GM12878 (cell line): ENCODE results near the gene SEMA5A. TPM values are rescaled to one million over a fixed set of nuclear protein-coding genes. Genes with fewer than 3 reads are reported as not detected.

Experiments used
- ATAC-seq: fragments of 200-7000 bp; cut with Tn5 transposase; 3 replicates; pipeline ENCODE4 v1.9.1; 2020; ENCODE audit warnings: mild to moderate bottlenecking, moderate library complexity
- BruUV-seq: library from RNA; stranded (reverse); fragments of 400-500 nt; replicated peaks from 2 replicates; lab custom pipeline; 2021; lab: Mats Ljungman, UMichigan
- CTCF ChIA-PET: fragments of 300-600 bp; sonication (Branson Sonifier 250); formaldehyde crosslinking; extraction: SDS; loops from one replicate; lab custom pipeline; 2021; ENCODE audit warnings: inconsistent platforms; lab: Yijun Ruan, JAX
- POLR2A ChIA-PET: fragments of 350-600 bp; formaldehyde crosslinking; extraction: SDS; loops from one replicate; lab custom pipeline; 2021; ENCODE audit warnings: inconsistent platforms; lab: Charles Lee
- RAD21 ChIA-PET: fragments of 300-600 bp; sonication (Branson Sonifier 250); formaldehyde crosslinking; loops from one replicate; lab custom pipeline; 2023; ENCODE audit warnings: antibody characterized with exemption; ENCODE audit not compliant: unreplicated experiment; lab: Charles Lee
- SMC1A ChIA-PET: fragments of 300-600 bp; sonication (Branson Sonifier 250); formaldehyde crosslinking; loops from one replicate; lab custom pipeline; 2023; ENCODE audit not compliant: unreplicated experiment, uncharacterized antibody; lab: Charles Lee
- DNase-seq: peaks from one replicate; pipeline ENCODE4 v3.0.0-alpha.2; 2011; ENCODE audit warnings: low read depth, low spot score
- FAIRE-seq: peaks from 3 replicates; lab custom pipeline; 2011; peaks lifted over from hg19 to GRCh38; lab: Jason Lieb, UNC
- H2AFZ ChIP-seq: 2 replicates; pipeline ENCODE4 v1.6.0; 2011; ENCODE audit warnings: low read depth, low read length, control low read depth; ENCODE audit not compliant: control insufficient read depth
- H3K27ac ChIP-seq: 2 replicates; pipeline ENCODE4 v1.5.1; 2011; ENCODE audit warnings: control low read depth; ENCODE audit not compliant: control insufficient read depth, insufficient read depth
- H3K27me3 ChIP-seq, 2 experiments: replicated peaks in 1 of 2; 2 replicates each; pipeline versions ENCODE4 v1.6.0 to v1.6.1; 2011; ENCODE audit warnings: low read length in 1 of 2; ENCODE audit not compliant: control insufficient read depth in 2 of 2, insufficient read depth in 2 of 2
- H3K36me3 ChIP-seq, 2 experiments: 2 replicates each; pipeline ENCODE4 v1.5.1; 2011; ENCODE audit warnings: low read length in 1 of 2; ENCODE audit not compliant: control insufficient read depth in 2 of 2, insufficient read depth in 2 of 2
- H3K4me1 ChIP-seq: 2 replicates; pipeline ENCODE4 v1.6.1; 2011; ENCODE audit warnings: mild to moderate bottlenecking, low read length, moderate library complexity, mixed read lengths; ENCODE audit not compliant: control insufficient read depth, insufficient read depth
- H3K4me2 ChIP-seq: 2 replicates; pipeline ENCODE4 v1.6.0; 2011; ENCODE audit warnings: control low read depth; ENCODE audit not compliant: control insufficient read depth, insufficient read depth
- H3K4me3 ChIP-seq: fragments of 200-600 bp; sonication (generic); 2 replicates; pipeline ENCODE4 v1.5.1; 2016
- H3K79me2 ChIP-seq: 2 replicates; pipeline ENCODE4 v1.6.0; 2011; ENCODE audit warnings: low read length; ENCODE audit not compliant: control insufficient read depth, insufficient read depth
- H3K9ac ChIP-seq: 2 replicates; pipeline ENCODE4 v1.8.0; 2011; ENCODE audit warnings: low read length, control low read depth, mixed read lengths; ENCODE audit not compliant: control insufficient read depth, insufficient read depth
- H3K9me3 ChIP-seq: replicated peaks from 3 replicates; pipeline ENCODE4 v1.5.1; 2011; ENCODE audit warnings: mild to moderate bottlenecking, low read length; ENCODE audit not compliant: control insufficient read depth, insufficient read depth
- H4K20me1 ChIP-seq: 2 replicates; pipeline ENCODE4 v1.6.0; 2011; ENCODE audit not compliant: control insufficient read depth, insufficient read depth
- BACH1 ChIP-seq: fragments of 450-650 bp; IDR thresholded peaks from 2 replicates; pipeline ENCODE4 v1.6.1; 2017; ENCODE audit warnings: mild to moderate bottlenecking, borderline replicate concordance
- BRCA1 ChIP-seq: IDR thresholded peaks from 2 replicates; pipeline ENCODE4 v1.6.1; 2011; ENCODE audit warnings: low read depth, low read length, improper control_type of control experiment
- CREM ChIP-seq: IDR thresholded peaks from 2 replicates; pipeline ENCODE4 v1.6.1; 2014; ENCODE audit warnings: antibody characterized with exemption, low read depth
- KDM1A ChIP-seq: fragments of 200-600 bp; sonication (generic); IDR thresholded peaks from 2 replicates; pipeline ENCODE4 v1.6.1; 2016; ENCODE audit warnings: borderline replicate concordance
- MTA2 ChIP-seq: fragments of 450-650 bp; IDR thresholded peaks from 2 replicates; pipeline ENCODE4 v1.6.1; 2016; ENCODE audit warnings: low read depth, mild to moderate bottlenecking, moderate library complexity
- MXI1 ChIP-seq: fragments of 150-350 bp; IDR thresholded peaks from 2 replicates; pipeline ENCODE4 v1.6.1; 2011; ENCODE audit warnings: low read depth, mild to moderate bottlenecking, inconsistent platforms, low read length, improper control_type of control experiment
- MYC ChIP-seq: IDR thresholded peaks from 2 replicates; pipeline ENCODE4 v1.6.1; 2011; ENCODE audit warnings: mild to moderate bottlenecking, low read length, moderate library complexity, inconsistent platforms; ENCODE audit not compliant: insufficient read depth, insufficient replicate concordance, insufficient read length, severe bottlenecking
- NFIC ChIP-seq: IDR thresholded peaks from 2 replicates; pipeline ENCODE4 v1.6.1; 2012; ENCODE audit warnings: low read depth, mild to moderate bottlenecking, inconsistent platforms, low read length, moderate library complexity
- PAX8 ChIP-seq: fragments of 450-650 bp; IDR thresholded peaks from 2 replicates; pipeline ENCODE4 v1.6.1; 2017; ENCODE audit warnings: mild to moderate bottlenecking, moderate library complexity
- TBL1XR1 ChIP-seq: IDR thresholded peaks from 2 replicates; pipeline ENCODE4 v1.6.1; 2012; ENCODE audit warnings: low read depth, low read length, improper control_type of control experiment
- ZNF622 ChIP-seq: fragments of 450-650 bp; IDR thresholded peaks from 2 replicates; pipeline ENCODE4 v1.6.1; 2017; ENCODE audit warnings: mild to moderate bottlenecking, inconsistent platforms
- WGBS: methylation state at CpG from one replicate; pipeline ENCODE4 v1.1.6; 2016; ENCODE audit warnings: low lambda C conversion rate; ENCODE audit not compliant: insufficient replicate concordance, insufficient coverage; ENCODE audit errors: missing lambda C conversion rate; 5-methylcytosine and 5-hydroxymethylcytosine counted together
- in situ Hi-C: fragments of 300-500 bp; cut with MboI; formaldehyde crosslinking; loops from 9 replicates; pipeline ENCODE4 v1.14.3; 2018; ENCODE audit warnings: mixed read lengths
- intact Hi-C: fragments of 100-400 bp; cut with micrococcal nuclease; formaldehyde crosslinking; loops from one replicate; pipeline ENCODE4 v1.14.2; 2022; ENCODE audit not compliant: unreplicated experiment
- polyA plus RNA-seq, 11 experiments: library from polyadenylated mRNA; depleted of rRNA in 4 of 11; unstranded in 6 of 11; stranded (reverse) in 5 of 11; fragments of >200 nt; fragmentation: Nextera tagmentation in 4 of 11; fragmentation: Illumina TruSeq in 1 of 11; extraction: Ambion mirVana in 4 of 11; extraction: Trizol in 1 of 11; gene quantifications; 1 replicate in 1 of 11; 2 replicates in 10 of 11; pipeline versions ENCODE4 v1.2.1 to v1.2.3, GENCODE V29; 2011 to 2016; ENCODE audit warnings: inconsistent platforms in 2 of 11, missing spikeins in 2 of 11, low read depth in 1 of 11
- total RNA-seq, 4 experiments: library from RNA; depleted of rRNA in 3 of 4; stranded (reverse); fragments of >200 nt in 3 of 4; fragmentation: Illumina TruSeq in 1 of 4; extraction: Trizol in 1 of 4; gene quantifications; 2 replicates each; pipeline versions ENCODE4 v1.2.1 to v1.2.3, GENCODE V29; 2013 to 2021
- TF ChIP-seq, protein P1 (sequence below): IDR thresholded peaks from 2 replicates; pipeline ENCODE4 v1.6.1; 2012; ENCODE audit warnings: low read depth, low read length, improper control_type of control experiment
- TF ChIP-seq, protein P2 (sequence below): fragments of 450-650 bp; IDR thresholded peaks from 2 replicates; pipeline ENCODE4 v1.6.1; 2017; ENCODE audit warnings: mild to moderate bottlenecking, moderate library complexity
- TF ChIP-seq, protein P3 (sequence below): fragments of 450-650 bp; IDR thresholded peaks from 2 replicates; pipeline ENCODE4 v1.6.1; 2016; ENCODE audit warnings: mild to moderate bottlenecking
- TF ChIP-seq, protein P4 (sequence below): fragments of 450-650 bp; IDR thresholded peaks from 2 replicates; pipeline ENCODE4 v1.6.1; 2018; ENCODE audit warnings: borderline replicate concordance, mild to moderate bottlenecking; ENCODE audit not compliant: partially characterized antibody
- TF ChIP-seq, protein P5 (sequence below): IDR thresholded peaks from 2 replicates; pipeline ENCODE4 v1.6.1; 2012; ENCODE audit warnings: low read depth, low read length, improper control_type of control experiment

Gene SEMA5A
- total and polyA plus RNA-seq, 10 of the 15 experiments (the other 5 are each of a cell fraction or from before 2014, with no cell fraction given), result 0.03 to 2.4 (median 0.09) TPM; not detected in 1

DNA sequence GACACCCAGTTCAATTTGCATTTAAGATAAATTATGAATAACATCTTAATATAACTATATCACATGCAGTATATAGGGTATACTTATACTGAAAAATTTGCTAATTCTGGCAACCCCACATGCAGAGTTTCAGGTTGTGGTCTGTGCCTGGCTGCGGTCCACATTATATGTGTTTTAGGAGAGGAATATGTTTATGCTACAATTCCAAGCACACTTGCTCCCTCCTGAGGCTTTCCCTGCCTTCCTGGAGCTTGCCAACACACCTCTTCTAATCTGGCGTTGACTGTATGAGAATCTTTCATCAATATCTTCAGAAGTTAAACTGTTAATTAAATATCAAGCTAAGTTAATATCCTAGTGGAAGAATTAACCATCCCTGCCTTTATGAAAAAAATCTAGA, 45.2 kb downstream of the SEMA5A start:
- BruUV-seq, result no TSS peak
- TF ChIP-seq MXI1, result no peak
- no peak for TF ChIP-seq MTA2
- TF ChIP-seq, protein P1, sequence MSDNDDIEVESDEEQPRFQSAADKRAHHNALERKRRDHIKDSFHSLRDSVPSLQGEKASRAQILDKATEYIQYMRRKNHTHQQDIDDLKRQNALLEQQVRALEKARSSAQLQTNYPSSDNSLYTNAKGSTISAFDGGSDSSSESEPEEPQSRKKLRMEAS, result no peak
- TF ChIP-seq, protein P2, sequence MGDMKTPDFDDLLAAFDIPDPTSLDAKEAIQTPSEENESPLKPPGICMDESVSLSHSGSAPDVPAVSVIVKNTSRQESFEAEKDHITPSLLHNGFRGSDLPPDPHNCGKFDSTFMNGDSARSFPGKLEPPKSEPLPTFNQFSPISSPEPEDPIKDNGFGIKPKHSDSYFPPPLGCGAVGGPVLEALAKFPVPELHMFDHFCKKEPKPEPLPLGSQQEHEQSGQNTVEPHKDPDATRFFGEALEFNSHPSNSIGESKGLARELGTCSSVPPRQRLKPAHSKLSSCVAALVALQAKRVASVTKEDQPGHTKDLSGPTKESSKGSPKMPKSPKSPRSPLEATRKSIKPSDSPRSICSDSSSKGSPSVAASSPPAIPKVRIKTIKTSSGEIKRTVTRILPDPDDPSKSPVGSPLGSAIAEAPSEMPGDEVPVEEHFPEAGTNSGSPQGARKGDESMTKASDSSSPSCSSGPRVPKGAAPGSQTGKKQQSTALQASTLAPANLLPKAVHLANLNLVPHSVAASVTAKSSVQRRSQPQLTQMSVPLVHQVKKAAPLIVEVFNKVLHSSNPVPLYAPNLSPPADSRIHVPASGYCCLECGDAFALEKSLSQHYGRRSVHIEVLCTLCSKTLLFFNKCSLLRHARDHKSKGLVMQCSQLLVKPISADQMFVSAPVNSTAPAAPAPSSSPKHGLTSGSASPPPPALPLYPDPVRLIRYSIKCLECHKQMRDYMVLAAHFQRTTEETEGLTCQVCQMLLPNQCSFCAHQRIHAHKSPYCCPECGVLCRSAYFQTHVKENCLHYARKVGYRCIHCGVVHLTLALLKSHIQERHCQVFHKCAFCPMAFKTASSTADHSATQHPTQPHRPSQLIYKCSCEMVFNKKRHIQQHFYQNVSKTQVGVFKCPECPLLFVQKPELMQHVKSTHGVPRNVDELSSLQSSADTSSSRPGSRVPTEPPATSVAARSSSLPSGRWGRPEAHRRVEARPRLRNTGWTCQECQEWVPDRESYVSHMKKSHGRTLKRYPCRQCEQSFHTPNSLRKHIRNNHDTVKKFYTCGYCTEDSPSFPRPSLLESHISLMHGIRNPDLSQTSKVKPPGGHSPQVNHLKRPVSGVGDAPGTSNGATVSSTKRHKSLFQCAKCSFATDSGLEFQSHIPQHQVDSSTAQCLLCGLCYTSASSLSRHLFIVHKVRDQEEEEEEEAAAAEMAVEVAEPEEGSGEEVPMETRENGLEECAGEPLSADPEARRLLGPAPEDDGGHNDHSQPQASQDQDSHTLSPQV, result no peak
- TF ChIP-seq, protein P3, sequence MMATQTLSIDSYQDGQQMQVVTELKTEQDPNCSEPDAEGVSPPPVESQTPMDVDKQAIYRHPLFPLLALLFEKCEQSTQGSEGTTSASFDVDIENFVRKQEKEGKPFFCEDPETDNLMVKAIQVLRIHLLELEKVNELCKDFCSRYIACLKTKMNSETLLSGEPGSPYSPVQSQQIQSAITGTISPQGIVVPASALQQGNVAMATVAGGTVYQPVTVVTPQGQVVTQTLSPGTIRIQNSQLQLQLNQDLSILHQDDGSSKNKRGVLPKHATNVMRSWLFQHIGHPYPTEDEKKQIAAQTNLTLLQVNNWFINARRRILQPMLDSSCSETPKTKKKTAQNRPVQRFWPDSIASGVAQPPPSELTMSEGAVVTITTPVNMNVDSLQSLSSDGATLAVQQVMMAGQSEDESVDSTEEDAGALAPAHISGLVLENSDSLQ, result no peak
- no peak for TF ChIP-seq NFIC
- TF ChIP-seq, protein P4, sequence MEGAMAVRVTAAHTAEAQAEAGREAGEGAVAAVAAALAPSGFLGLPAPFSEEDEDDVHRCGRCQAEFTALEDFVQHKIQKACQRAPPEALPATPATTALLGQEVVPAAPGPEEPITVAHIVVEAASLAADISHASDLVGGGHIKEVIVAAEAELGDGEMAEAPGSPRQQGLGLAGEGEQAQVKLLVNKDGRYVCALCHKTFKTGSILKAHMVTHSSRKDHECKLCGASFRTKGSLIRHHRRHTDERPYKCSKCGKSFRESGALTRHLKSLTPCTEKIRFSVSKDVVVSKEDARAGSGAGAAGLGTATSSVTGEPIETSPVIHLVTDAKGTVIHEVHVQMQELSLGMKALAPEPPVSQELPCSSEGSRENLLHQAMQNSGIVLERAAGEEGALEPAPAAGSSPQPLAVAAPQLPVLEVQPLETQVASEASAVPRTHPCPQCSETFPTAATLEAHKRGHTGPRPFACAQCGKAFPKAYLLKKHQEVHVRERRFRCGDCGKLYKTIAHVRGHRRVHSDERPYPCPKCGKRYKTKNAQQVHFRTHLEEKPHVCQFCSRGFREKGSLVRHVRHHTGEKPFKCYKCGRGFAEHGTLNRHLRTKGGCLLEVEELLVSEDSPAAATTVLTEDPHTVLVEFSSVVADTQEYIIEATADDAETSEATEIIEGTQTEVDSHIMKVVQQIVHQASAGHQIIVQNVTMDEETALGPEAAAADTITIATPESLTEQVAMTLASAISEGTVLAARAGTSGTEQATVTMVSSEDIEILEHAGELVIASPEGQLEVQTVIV, result no peak
- no peak for TF ChIP-seq BACH1
- no peak for TF ChIP-seq TBL1XR1
- TF ChIP-seq MYC, result no peak
- TF ChIP-seq CREM, result no peak
- TF ChIP-seq BRCA1, result no peak
- no peak for TF ChIP-seq ZNF622
- TF ChIP-seq KDM1A, result no peak
- TF ChIP-seq, protein P5, sequence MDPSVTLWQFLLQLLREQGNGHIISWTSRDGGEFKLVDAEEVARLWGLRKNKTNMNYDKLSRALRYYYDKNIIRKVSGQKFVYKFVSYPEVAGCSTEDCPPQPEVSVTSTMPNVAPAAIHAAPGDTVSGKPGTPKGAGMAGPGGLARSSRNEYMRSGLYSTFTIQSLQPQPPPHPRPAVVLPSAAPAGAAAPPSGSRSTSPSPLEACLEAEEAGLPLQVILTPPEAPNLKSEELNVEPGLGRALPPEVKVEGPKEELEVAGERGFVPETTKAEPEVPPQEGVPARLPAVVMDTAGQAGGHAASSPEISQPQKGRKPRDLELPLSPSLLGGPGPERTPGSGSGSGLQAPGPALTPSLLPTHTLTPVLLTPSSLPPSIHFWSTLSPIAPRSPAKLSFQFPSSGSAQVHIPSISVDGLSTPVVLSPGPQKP, result no peak
- no peak for TF ChIP-seq PAX8
- ChIA-PET POLR2A (no interaction called here), RAD21 (no interaction called here), CTCF (no interaction called here), SMC1A (interaction anchor here (1.4 kb wide), 1 partner anchor 139 kb away, joined by 4 read pairs; no protein-coding TSS in a partner anchor)
- Histone ChIP-seq H2AFZ (no peak overlapping the region), H3K4me3 (no peak overlapping the region), H3K9ac (no peak overlapping the region), H3K4me2 (no peak overlapping the region), H4K20me1 (no peaks in the 10 kb centered on the region), H3K27ac (no peak overlapping the region), H3K79me2 (no peaks in the 10 kb centered on the region), H3K27me3 (0 out of 4 replicates have a peak, but pooled peaks cover 0 to 1% of the 10 kb centered on the region in 2 experiments), H3K4me1 (peaks cover 4% of the 10 kb centered on the region; the same call in 1 of the 2 replicates), H3K9me3 (no peaks in the 10 kb centered on the region; the same call in 2 of the 3 replicates), H3K36me3 (no peaks in the 10 kb centered on the region)
- WGBS, result 50% methylated on average over 2 of the region's 2 CpGs
- no peak for FAIRE-seq
- ATAC-seq, result no peak
- intact Hi-C loops, result no loop called here
- DNase-seq, result no peak
- in situ Hi-C loops, result no loop called here
